NCI-H510A treated with DMSO at 0.1 percent for 48 hours (cell line): Measurements from ENCODE around the gene MPRIP.
"Not testable (repeated sequence)": the region's sequence is repeated elsewhere in the genome, so short reads cannot be mapped to it uniquely, and the experiment has no call there.

Experiments
- DNase-seq: peaks from one replicate; lab custom pipeline; 2025; lab: John Stamatoyannopoulos, UW

Gene MPRIP

DNA sequence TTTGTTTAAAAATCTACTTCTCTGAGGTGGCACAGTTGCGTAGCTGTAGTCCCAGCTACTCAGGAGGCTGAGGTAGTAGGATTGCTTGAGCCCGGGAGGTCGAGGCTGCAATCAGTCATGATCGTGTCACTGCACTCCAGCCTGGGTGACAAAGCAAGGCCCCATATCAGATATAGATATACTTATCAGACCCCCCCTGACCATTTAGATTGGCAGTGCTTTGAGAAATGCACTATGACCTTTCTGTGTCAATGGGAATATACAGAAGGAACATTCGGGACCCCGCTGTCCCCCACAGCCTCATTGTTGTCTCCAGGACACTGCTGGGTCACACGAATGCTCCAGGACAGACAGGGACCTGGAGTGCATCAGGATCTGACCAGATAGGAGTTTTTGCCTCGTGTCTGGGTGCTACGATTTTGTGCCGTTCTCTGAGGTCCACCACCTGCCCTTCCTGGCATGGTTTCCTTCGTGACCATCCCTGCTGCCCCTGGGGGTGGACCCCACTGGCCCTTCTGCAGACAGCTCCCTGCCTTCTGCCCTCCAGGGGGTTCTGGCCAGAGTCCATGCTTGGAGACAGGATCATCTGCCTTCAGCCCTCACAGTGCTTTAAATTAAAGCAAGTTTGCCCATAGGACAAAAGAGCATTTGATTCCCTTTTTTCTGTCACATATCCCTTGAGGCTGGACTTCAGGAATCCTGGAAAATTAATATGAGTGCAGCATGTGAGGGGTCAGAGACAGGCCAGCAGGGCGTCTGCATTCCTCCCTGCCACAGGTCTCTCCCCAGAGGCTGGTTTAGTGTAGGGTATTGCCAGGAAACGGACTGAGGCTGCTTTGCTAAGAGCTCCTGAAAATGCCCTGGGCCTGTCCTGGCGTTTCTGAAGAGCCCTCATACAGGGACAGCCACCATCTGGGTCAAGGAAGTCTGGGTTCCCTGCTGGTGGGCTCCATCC lies 144.6 kb downstream of the MPRIP start:
- no peak for DNase-seq

DNA sequence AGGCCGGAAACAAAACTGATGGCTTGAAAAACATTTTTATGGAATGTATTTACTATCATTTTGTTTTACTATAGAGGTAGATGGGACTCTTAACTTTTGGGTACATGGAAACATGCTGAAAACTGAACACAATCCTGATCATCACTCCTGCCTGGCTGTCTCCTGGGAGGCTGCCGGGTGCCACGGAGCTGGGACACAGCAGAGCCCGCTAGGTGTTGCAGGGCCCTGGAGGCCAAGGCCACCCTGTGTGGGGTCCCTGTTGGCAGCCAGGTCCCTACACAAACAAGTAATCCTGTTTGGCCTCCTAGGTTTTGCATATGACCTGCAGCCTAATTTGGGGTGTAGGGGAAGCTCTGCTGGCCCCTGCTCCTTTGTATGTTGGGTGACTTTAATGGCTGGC lies 146.3 kb downstream of the MPRIP start:
- no peak for DNase-seq

DNA sequence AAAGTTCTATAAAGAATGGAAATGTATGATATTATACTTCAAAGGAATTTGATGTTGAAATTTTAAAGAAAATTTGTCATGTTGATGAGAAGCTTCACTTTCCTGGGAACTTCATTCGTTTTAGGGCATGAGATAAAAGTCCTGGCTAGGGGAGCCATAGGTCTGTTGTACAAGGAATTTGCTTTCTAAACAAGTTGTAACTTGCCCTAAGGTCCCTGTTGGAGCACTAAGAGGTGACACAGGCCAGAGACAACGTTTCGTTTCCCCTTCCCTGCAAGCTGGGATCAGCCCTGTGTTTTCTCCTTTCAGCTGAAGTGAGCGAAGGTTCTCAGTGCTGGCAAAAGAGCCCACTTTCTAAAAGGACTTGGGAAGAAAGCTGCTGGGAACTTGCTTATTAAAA lies 147.3 kb downstream of the MPRIP start:
- no peak for DNase-seq

DNA sequence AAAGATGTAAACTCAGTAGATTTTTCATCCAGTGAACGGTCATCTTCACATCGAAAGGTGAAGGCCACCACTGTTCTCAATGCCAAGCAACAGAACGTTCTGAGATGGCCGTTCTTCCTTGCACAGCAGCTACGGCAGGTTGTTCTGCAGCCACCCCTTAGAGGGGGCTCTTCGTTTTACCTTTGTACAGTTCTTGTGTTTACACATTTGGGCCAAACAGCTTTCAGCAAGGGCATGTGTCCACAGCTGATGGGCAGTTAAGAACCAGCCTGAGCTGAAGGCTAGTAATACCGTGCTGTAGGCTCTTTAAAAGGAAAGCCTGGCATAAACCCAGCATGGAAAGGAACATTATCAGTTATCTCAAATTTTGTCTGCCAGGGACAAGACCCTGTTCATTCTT lies 147.9 kb downstream of the MPRIP start:
- no peak for DNase-seq

DNA sequence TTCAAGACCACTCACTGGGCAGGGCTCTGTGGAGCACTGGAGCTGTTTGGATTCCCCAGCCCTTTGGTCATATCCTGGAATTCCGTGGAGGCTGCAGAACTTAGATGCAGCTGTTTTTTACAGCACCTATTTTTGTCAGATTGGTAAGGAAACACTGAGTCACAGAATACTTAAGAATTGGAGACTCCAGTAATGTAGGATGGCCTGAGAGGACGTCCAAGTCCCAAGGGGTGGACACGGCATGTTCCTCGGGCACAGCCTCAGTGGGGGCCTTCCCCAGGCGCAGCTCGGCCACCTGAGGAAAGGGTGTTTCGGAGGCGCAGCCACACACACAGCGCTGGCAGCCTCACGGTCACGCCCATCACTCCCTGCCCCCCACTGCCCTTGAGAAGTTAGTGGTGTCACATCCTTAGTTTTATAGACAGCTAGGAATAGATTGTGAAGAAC lies 149.1 kb downstream of the MPRIP start:
- no peak for DNase-seq

DNA sequence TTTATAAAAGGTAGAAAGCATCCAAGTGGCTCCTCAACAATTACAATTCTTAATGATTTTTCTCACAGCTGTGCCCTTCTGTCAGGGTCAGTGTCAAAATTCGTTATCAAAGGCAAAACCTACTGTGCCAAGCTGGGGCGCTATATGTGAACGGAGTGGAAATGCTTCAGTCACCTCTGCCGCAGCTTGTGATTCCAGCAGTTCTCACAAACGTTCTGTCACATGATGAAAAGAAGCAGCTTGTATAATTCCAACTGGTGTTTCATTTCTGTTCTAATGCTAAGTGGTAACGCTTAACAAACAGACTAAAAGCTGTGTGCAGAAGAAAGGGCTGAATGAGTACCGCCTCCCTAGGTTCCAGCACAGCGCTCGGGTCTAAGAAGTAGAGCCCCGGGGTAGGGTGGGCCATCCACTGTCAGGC lies 149.7 kb downstream of the MPRIP start:
- no peak for DNase-seq

DNA sequence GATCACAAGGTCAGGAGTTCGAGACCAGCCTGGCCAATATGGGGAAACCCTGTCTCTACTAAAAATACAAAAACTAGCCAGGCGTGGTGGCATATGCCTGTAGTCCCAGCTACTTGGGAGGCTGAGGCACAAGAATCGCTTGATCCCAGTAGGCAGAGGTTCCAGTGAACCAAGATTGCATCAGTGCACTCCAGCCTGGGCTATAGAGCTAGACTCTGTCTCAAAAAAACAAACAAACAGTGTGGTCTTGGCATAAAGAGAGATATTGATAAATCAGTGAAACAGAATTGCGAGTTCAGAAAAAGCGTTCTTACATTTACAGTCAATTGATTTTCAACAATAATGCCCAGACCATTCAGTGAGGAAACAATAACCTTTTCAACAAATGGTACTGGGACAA lies 153.2 kb downstream of the MPRIP start:
- not testable (repeated sequence) for DNase-seq

DNA sequence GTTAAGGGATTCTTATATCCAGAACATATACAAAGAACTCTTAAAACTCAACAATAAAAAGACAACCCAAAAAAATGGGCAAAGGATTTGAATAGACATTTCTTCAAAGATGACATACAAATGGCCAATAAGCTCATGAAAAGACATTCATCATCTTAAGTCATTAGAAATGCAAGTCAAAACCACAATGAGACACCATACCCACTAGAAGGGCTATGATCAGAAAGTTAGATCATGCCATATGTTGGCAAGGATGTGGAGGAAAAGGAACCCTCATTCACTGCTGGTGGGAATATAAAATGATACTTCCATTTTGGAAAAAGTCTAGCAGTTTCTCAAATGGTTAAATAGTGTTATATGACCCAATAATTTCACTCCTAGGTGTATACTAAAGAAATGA lies 154.5 kb downstream of the MPRIP start:
- DNase-seq: no peak

DNA sequence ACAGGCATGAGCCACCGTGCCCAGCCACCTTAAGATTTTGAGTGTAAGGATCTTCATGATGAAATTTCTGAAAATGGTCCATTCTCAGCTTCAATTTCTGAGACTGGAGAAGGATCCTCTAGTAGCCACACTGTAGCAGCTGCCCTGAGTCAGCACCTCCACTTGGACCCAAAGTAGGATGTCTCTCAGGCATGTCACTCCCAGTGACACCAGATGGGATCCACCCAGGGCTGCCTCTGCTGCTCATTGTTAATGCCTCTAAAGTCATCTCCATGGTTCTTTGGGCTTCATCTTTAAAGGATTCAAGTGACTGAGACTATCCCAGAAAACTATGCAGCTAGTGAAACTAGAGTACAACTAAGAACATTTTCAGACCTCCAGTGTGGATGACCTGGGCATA lies 156.0 kb downstream of the MPRIP start:
- DNase-seq: no peak

DNA sequence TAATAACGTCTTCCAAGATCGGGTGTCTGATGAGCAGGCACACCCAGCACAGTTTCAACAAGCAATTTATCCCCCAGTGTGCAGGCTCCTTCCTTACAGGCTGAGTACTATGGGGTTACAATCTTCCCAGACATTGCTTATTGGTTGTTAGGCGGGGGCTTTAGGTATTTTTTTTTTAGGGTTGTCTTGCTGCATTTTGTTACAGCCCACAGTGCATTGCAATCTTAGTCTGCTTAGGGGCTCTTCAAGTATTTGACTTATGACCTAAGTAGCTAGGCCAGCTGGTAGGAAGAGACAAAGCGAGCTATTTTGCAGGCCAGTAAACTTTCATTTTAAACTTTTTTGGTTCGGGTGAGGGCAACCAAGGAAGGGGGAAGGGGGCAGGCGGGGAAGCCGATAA lies 158.1 kb downstream of the MPRIP start:
- DNase-seq: no peak

DNA sequence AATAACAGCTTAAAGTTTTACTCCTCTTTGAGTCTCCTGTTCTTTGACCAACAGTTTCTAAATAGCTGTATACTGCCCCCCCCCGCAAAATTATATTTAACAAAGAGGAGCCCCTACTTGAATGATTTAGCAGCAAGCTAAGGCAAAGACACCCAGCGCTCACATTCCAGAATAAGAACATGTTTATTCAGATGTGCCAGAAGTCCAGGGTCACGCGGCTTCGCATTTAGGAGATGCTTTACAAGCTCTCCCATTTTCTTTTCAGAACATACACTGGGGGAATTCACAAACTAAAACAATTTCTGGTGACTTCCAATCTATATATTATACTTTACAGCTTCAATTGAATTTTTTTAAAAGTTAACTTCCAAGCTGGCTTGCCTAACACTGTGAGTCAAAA lies 158.6 kb downstream of the MPRIP start:
- no peak for DNase-seq

DNA sequence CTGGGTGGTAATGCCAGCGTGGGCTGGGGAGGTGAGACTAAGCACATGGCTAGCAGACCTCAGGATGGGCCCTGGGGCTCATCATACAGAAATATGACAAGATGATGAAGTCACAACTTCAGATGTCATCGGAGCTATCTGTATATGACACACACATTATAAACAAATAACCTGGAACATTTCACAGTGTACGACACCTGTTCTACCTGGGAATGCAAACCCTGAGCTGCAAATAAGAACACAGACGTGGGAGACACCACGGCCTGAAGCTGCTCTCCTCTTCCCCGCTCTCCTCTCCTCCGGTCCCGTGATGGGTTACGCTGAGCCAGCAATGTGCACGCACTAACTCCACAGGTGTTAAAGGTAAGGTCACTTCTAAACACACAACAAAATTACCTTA lies 159.0 kb downstream of the MPRIP start:
- DNase-seq: no peak

DNA sequence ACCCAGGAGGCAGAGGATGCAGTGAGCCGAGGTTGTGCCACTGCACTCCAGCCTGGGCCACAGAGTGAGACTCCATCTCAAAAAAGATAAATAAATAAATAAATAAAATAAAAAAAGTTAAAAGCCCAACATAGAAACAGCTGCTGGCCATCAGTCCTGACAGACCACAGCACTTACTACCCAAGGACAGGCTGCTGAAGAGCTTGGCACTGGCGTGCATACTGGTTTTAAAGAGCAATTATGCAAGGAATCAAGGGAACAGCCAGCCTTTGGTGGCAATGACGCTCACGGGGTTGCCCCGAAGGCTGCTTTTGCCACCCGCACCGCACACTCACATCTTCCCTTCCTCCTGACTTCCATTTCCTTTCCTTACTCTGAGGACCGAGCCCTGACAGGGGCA lies 159.7 kb downstream of the MPRIP start:
- DNase-seq: no peak

DNA sequence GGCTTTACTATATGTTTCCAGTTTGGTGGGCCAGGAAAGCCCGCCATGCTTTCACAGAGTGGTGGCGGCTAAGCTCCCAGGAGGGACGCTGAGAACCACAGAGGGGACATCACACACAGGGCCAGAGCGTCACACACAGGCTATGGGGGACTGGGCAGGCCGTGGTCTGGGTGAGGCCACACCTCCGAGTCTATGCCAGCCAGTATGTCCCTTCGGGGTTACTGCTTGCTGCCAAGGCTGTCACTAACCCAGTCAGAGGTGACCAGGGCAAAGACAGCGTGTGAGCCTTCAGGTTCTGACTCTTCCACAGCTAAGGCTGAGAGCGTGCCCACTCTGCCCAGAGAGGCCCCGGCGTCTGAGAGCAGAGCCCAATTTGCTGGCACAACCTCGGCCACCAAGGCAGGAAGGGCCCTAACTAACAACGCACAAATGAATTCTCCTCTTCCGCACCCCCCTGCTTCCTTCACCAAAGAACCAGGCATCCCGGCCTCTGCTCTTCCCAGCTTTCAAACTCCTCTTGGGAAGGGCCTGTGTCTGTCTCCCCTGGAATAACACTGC lies 161.0 kb downstream of the MPRIP start:
- DNase-seq: no peak

DNA sequence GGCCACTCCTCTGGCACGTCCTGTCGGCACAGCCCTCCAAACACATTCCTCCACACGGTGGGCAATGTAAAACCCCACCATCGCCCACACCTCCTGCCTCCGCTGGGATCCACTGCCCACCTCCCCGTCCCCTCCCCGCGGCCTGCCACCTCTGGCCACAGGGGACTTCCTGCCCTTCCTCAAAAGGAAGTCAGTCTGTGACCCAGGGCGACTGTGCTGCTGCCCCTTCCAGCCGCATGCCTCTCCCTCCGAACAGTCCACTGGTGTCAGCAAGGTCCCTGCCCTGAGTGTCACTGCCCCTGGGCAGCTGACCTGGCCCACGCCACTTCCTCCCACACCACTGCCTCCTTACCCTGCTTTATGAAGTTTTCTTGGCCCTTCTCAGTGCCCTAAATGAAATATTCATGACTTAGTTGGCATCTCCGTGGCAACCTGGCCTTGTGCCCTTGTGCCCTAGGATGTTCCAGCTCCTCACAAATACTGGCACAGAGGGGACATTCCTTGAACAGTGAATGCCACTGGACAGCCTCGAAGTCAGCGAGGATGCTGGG lies 161.9 kb downstream of the MPRIP start:
- DNase-seq: no peak

DNA sequence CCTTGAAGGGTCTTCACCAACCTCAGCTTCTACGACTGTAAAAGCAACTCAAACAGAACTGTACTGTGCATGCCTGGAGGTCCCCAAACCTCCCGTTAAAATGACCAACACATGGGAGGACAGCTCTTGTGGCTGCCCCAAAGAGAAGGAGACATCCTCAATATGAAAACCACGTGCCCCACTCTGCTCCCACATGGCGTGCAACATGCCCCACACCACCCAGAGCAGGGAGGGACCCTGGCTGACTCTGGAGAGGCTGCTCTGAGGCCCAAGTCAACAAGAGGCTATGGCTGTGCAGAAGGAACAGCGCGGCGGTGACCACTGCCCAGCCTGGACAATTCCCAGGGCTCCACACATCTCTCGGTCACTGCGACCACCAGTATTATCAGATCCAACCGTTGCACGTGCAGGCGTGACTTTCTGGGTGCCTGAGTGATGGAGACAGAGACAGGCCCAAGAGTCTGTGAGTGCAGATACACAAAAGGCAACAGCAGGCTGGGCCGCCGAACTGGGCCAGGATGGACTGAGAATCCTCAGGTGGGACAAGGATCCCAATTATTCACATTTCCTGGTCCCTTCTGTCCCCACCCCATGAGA lies 162.5 kb downstream of the MPRIP start:
- no peak for DNase-seq

DNA sequence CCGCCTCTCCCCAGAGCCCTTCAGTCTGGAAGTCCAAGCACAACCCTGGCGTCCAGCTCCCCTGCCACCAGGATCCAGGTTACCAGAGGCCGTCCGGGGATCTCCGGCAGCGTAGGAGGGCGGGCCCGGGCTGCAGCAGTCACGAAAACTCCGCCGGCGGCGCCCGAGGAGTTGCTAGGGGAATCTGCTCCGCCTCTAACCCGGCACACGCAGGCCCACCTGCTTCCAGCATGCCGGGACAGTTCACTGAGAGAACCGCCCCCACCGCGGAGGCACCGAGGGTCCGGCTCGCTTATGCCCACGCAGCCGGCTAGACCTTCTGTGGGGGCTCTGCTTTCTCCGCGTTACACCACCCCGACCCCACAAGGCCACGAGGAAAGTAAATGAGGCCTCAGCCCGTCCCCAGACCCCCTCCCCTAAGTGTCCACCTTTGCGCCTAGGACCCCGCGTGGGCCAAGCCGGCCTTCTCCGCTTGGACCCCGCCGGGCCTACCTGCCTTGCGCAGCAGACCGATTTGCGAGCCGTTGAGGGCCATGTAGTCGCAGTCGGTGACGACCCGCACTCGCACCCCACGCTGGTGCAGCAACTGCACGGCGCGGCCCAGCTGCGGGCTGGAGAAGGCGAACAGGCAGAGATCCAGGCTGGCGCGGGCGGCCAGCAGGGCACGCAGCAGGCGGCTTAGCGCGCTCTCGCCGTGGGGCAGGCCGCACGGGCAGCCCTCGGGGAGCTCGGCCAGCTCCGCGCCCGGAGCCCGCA lies 163.3 kb downstream of the MPRIP start:
- peak; percentile 31 for DNase-seq

DNA sequence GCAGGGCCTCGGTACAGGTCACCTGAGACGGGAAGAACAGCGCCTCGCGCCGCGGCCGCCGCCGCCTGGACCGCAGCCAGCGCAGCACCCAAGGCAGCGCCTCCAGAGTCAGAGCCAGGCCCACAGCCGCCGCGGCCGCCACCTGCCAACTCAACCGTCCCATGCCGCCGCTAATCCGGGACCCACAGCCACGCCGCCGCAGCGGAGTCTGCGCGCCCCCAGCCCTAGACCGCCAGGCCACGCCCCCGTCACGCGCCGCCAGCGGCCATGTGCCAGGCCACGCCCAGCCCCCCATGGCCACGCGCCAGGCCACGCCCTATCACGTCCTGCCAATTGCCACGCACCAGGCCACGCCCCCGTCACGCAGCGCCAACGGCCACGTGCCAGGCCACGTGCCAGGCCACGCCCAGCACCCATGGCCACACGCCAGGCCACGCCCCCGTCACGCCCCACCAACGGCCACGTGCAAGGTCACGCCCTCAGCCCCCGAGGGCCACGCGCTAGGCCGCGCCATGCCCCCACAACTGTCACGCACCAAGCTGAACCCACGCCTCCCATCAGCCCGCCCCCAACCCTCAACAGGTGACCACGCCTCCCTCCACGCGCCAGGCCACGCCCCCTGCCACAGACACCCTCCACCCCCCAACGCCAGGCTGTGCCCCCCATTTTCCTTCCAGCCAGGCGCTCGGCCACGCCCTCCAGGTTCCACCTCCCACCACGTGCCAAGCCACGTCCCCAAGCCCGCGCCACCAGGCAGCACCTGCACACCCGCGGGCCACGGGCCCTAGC lies 164.1 kb downstream of the MPRIP start, which contains the start of gene PLD6:
PLD6 (minus strand) TSS at position 210 of the 789 bp plus-strand sequence; CDS start at position 163, 47 bp downstream.
- DNase-seq: peak; percentile 60

DNA sequence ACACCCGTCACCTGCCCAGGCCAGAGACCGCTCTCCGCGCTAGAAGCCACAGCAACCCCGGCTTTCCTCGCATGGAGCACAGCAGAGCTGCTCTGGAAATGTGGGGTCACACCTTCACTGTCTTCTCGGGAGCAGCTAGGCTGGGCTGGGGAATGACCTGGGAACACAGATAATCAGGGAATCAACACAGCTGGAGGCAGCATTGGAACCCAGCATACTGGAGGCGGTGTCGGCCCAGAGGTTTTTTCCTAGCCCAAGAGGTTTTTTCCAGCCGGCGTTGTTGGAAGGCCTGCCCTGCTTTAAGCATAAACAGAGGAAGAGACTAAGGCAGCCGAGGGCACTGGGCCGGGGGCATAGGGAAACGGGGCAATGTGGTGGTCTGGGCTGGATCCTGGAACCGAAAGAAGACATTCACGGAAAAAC lies 164.7 kb downstream of the MPRIP start:
- no peak for DNase-seq

DNA sequence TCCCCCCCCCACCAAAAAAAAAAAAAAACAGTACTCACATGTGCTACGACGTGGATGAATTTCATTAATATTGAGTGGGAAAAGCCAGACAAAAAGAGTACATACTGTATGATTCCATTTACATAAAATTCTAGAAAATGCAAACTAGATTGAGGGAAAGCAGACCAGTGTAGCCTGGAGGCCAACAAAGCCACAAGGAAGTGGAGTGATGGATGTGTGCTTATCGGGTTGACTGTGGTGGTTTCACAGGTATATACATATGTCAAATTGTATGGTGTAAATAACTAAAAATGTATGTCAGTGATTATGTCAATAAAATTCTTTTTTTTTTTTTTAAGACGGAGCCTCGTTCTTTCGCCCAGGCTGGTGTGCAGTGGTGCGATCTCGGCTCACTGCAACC lies 165.7 kb downstream of the MPRIP start:
- DNase-seq: no peak

DNA sequence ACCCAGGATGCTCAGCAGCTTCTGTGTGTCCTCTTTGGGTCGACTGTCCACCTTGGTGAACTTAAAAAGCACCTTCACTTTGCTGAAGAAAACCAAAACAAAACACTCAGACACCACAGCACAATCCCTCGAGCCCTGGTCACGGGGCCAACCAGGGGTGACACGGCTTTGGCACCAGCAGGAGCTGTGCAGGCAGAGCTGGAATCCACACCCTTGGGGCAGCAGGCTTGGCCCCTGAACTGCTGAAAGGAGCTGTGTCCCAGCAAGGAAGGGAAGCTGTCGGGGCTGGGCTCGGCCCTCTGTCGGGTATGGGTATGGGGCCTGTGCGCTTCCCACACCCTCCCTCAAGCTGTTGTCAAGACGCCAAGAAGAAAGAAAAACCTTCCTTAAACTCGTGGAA lies 171.5 kb downstream of the MPRIP start:
- no peak for DNase-seq
